CD8-positive, alpha-beta memory T cell (primary cell): ENCODE data around the gene SPOCK1. TPM values are rescaled to one million over a fixed set of nuclear protein-coding genes. Genes with fewer than 3 reads are reported as not detected.

Experiments used
- CTCF ChIA-PET: fragments of 350-600 bp; sonication (Branson Sonifier 250); formaldehyde crosslinking; loops from one replicate; lab custom pipeline; 2021; ENCODE audit warnings: antibody characterized with exemption; lab: Charles Lee
- POLR2A ChIA-PET: fragments of 350-600 bp; sonication (Branson Sonifier 250); formaldehyde crosslinking; loops from one replicate; lab custom pipeline; 2021; ENCODE audit warnings: antibody characterized with exemption; lab: Charles Lee
- DNase-seq, 5 donors: peaks; one replicate each; pipeline versions ENCODE4 v3.0.0 to v3.0.0-alpha.2; 2020 to 2022; ENCODE audit warnings: mixed read lengths in 1 of 5
- H3K27ac ChIP-seq: one replicate; pipeline ENCODE4 v1.7.0; 2013; ENCODE audit warnings: low read depth, mild to moderate bottlenecking, low read length, moderate library complexity
- H3K27me3 ChIP-seq: 2 replicates; pipeline ENCODE4 v1.7.0; 2013; ENCODE audit warnings: low read length, mild to moderate bottlenecking; ENCODE audit not compliant: insufficient read depth, poor library complexity, severe bottlenecking
- H3K36me3 ChIP-seq: 2 replicates; pipeline ENCODE4 v1.7.0; 2013; ENCODE audit warnings: mild to moderate bottlenecking, low read length, moderate library complexity; ENCODE audit not compliant: insufficient read depth
- H3K4me1 ChIP-seq: 2 replicates; pipeline ENCODE4 v1.7.0; 2013; ENCODE audit warnings: mild to moderate bottlenecking, low read length, moderate library complexity; ENCODE audit not compliant: insufficient read depth
- H3K4me3 ChIP-seq: 2 replicates; pipeline ENCODE4 v1.7.0; 2013; ENCODE audit warnings: mild to moderate bottlenecking, low read length
- H3K9me3 ChIP-seq: 2 replicates; pipeline ENCODE4 v1.7.0; 2013; ENCODE audit warnings: mild to moderate bottlenecking, low read length
- H3K27ac Mint-ChIP-seq, 8 donors: one replicate each; pipeline ENCODE4 v1.8.0; 2020 to 2021; ENCODE audit warnings: mixed read lengths in 8 of 8, mild to moderate bottlenecking in 6 of 8, inconsistent platforms in 3 of 8, moderate library complexity in 3 of 8
- H3K27me3 Mint-ChIP-seq, 2 donors: one replicate each; pipeline ENCODE4 v1.8.0; 2020 to 2021; ENCODE audit warnings: mixed read lengths in 2 of 2, mild to moderate bottlenecking in 1 of 2, moderate library complexity in 1 of 2
- H3K36me3 Mint-ChIP-seq, 3 donors: one replicate each; pipeline ENCODE4 v1.8.0; 2020 to 2021; ENCODE audit warnings: mixed read lengths in 3 of 3, inconsistent platforms in 1 of 3, mild to moderate bottlenecking in 1 of 3
- H3K4me1 Mint-ChIP-seq, 3 donors: one replicate each; pipeline ENCODE4 v1.8.0; 2020 to 2021; ENCODE audit warnings: mixed read lengths in 3 of 3, inconsistent platforms in 1 of 3, mild to moderate bottlenecking in 1 of 3
- H3K4me3 Mint-ChIP-seq, 7 donors: one replicate each; pipeline ENCODE4 v1.8.0; 2020 to 2021; ENCODE audit warnings: mixed read lengths in 7 of 7, mild to moderate bottlenecking in 6 of 7, moderate library complexity in 4 of 7, inconsistent platforms in 2 of 7
- H3K9me3 Mint-ChIP-seq, 5 donors: one replicate each; pipeline ENCODE4 v1.8.0; 2020 to 2022; ENCODE audit warnings: mixed read lengths in 5 of 5, mild to moderate bottlenecking in 3 of 5, moderate library complexity in 2 of 5, inconsistent platforms in 1 of 5
- polyA plus RNA-seq: library from polyadenylated mRNA; unstranded; fragments of 300-500 nt; fragmentation: Illumina TruSeq; gene quantifications from one replicate; pipeline ENCODE4 v1.2.3, GENCODE V29; 2021
- total RNA-seq, 2 experiments: library from RNA; stranded (reverse); gene quantifications; one replicate each; pipeline ENCODE4 v1.2.3, GENCODE V29; 2021

SPOCK1 gene
- total and polyA plus RNA-seq, 3 experiments from 2014 or later: not detected

DNA sequence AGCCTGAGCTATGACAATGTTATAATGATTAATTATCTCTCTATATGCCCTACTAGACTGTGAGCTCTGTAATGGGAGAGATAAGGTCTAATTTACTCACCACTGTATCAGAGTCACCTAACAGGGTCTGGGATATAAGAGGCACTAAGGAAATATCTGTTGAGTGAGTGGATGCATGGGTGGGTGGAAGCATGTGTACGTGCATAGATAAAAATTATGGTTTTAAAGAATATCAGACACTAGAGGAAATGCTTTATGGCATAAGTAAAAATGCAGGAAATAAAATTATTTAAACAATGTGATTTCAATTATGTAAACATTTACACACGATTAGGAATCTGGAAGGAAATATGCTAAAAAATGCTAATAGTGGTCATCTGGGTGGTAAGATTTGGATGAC is 137.8 kb downstream of the SPOCK1 start:
- Mint-ChIP-seq H3K9me3 (no peaks in the 10 kb centered on the region), H3K36me3 (no peaks in the 10 kb centered on the region), H3K4me1 (no peaks in the 10 kb centered on the region), H3K27me3 (peaks cover 11% of the 10 kb centered on the region in 2 donors), H3K4me3 (no peak overlapping the region), H3K27ac (no peak overlapping the region)
- H3K4me1 ChIP-seq: no peaks in the 10 kb centered on the region
- ChIA-PET CTCF (no interaction called here), POLR2A (no interaction called here)
- H3K4me3 ChIP-seq: no peak overlapping the region
- no peaks in the 10 kb centered on the region for H3K36me3 ChIP-seq
- no peak overlapping the region for H3K27ac ChIP-seq
- H3K9me3 ChIP-seq: no peaks in the 10 kb centered on the region
- H3K27me3 ChIP-seq: no peaks in the 10 kb centered on the region
- DNase-seq: no peak

DNA sequence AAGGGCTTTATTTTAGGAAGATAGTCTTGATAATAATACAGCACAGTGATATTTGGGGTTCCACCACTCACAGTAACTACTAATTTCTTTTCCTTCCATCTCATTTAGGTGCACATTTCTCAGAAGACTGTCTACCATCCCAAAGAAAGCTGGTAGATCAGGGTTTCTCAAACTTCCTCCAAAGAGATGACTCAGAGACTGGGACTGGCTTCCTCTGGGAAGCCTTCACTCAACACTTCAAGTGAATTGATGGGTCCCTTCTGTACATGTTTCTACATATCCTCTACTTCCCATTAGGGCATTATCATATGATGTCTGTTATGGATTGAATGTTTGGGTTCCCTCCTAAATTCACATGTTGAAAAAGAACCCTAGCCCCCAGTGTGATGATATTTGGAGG is 138.5 kb downstream of the SPOCK1 start:
- no peaks in the 10 kb centered on the region for H3K36me3 ChIP-seq
- Mint-ChIP-seq H3K27ac (no peak overlapping the region), H3K9me3 (no peaks in the 10 kb centered on the region), H3K27me3 (peaks cover 9 to 18% of the 10 kb centered on the region in 2 donors), H3K4me3 (no peak overlapping the region), H3K36me3 (no peaks in the 10 kb centered on the region), H3K4me1 (no peaks in the 10 kb centered on the region)
- H3K4me1 ChIP-seq: no peaks in the 10 kb centered on the region
- DNase-seq: no peak
- no peaks in the 10 kb centered on the region for H3K27me3 ChIP-seq
- ChIA-PET CTCF (no interaction called here), POLR2A (no interaction called here)
- H3K27ac ChIP-seq: no peak overlapping the region
- H3K4me3 ChIP-seq: no peak overlapping the region
- no peaks in the 10 kb centered on the region for H3K9me3 ChIP-seq

DNA sequence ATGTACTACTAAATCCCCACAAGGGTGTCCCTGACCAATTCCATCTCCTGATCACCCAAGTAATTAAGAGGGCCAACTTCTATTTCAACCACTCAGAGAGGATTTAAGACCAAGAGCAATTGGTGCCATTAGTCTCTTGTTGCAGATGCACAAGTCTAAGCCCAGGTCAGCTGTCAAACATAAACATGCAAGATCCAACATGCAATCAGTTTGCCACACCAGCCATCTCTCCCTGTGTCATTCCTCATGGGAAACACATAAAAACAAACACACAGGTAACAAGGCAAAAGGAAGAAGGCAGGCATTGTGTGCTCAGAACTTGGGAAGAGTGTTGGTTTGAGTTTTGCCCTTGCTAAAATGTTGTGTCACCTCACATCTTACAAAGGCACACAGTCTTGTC is 139.2 kb downstream of the SPOCK1 start:
- Mint-ChIP-seq H3K27me3 (peaks cover 9 to 20% of the 10 kb centered on the region in 2 donors), H3K27ac (no peak overlapping the region), H3K9me3 (no peaks in the 10 kb centered on the region), H3K36me3 (no peaks in the 10 kb centered on the region), H3K4me3 (no peak overlapping the region), H3K4me1 (no peaks in the 10 kb centered on the region)
- CTCF ChIA-PET: no interaction called here
- no peak overlapping the region for H3K4me3 ChIP-seq
- no peaks in the 10 kb centered on the region for H3K27me3 ChIP-seq
- H3K4me1 ChIP-seq: no peaks in the 10 kb centered on the region
- no peak for DNase-seq
- H3K9me3 ChIP-seq: no peaks in the 10 kb centered on the region
- H3K36me3 ChIP-seq: no peaks in the 10 kb centered on the region
- POLR2A ChIA-PET: no interaction called here
- no peak overlapping the region for H3K27ac ChIP-seq

DNA sequence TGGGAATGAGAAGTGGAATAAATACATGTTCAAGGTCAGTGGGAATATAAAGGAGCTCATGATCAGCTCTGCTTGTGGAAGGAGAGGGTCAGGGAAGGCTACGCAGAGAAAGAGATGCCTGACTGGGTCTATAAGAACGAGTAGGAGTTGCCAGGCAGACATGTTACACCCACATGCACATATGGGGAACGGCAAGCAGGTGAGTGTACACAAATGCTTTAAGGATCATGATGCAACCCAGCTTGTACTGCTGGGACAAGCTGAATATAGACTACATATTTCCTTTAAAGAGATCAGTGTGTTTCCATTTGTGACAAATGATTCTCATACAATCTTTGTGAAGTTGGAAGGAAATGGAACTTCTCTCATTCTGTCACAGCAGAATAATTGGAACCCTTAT is 141.7 kb downstream of the SPOCK1 start:
- Mint-ChIP-seq H3K27ac (no peak overlapping the region), H3K27me3 (peaks cover 7 to 15% of the 10 kb centered on the region in 2 donors), H3K4me1 (no peaks in the 10 kb centered on the region), H3K36me3 (no peaks in the 10 kb centered on the region), H3K4me3 (no peak overlapping the region), H3K9me3 (peaks cover 0 to 1% (median 0%) of the 10 kb centered on the region in 5 donors)
- H3K27me3 ChIP-seq: no peaks in the 10 kb centered on the region
- H3K27ac ChIP-seq: no peak overlapping the region
- no peaks in the 10 kb centered on the region for H3K36me3 ChIP-seq
- no peaks in the 10 kb centered on the region for H3K4me1 ChIP-seq
- no peak for DNase-seq
- no peaks in the 10 kb centered on the region for H3K9me3 ChIP-seq
- H3K4me3 ChIP-seq: no peak overlapping the region
- ChIA-PET CTCF (no interaction called here), POLR2A (no interaction called here)

DNA sequence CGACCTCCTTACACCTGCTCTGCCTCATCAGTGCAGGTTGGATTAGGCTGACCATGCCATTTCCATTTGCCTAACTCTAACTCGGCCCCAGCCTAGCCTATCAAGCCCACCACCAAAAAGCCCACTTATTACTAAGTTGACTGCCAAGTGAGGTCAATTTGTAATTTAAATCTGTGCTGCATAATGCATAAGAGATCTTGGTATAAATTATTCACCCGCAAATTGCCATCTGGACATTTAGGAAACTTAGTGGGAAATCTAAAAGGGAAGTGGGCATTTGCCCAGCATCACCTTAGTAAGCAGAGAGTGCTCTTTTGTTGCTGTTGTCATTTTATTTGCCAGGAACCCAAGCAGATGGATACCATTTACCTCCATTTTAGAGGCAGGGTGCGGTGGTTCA is 143.0 kb downstream of the SPOCK1 start:
- Histone ChIP-seq H3K27me3 (no peaks in the 10 kb centered on the region), H3K9me3 (no peaks in the 10 kb centered on the region), H3K27ac (no peak overlapping the region), H3K4me3 (no peak overlapping the region), H3K36me3 (no peaks in the 10 kb centered on the region), H3K4me1 (no peaks in the 10 kb centered on the region)
- no peak for DNase-seq
- peaks cover 0 to 1% (median 0%) of the 10 kb centered on the region in 5 donors for H3K9me3 Mint-ChIP-seq
- H3K4me3 Mint-ChIP-seq: no peak overlapping the region
- H3K36me3 Mint-ChIP-seq: no peaks in the 10 kb centered on the region
- POLR2A ChIA-PET: no interaction called here
- H3K27ac Mint-ChIP-seq: no peak overlapping the region
- CTCF ChIA-PET: no interaction called here
- no peaks in the 10 kb centered on the region for H3K4me1 Mint-ChIP-seq
- peaks cover 4 to 14% of the 10 kb centered on the region in 2 donors for H3K27me3 Mint-ChIP-seq

DNA sequence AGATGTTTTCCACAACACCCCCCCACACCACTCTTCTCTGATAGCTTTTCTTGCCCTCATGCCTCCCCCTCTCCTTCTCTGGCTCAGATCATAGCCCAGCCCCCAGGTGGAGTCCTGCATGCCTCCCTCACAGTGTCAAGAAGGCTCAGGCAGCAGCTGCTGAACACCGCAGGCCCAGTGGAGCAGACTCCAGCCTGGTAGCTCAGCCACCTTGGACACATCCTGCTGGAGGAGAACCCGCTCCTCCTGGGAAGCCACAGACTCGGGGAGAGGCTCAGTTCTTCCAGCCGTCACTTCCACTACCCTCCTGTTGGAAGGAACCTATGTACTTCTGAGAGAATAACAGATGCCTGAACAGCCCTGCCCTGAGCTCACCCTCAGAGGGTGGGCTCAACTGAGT is 143.4 kb downstream of the SPOCK1 start:
- H3K27ac ChIP-seq: no peak overlapping the region
- H3K36me3 Mint-ChIP-seq: no peaks in the 10 kb centered on the region
- H3K27ac Mint-ChIP-seq: no peak overlapping the region
- no peak overlapping the region for H3K4me3 Mint-ChIP-seq
- H3K4me3 ChIP-seq: no peak overlapping the region
- CTCF ChIA-PET: no interaction called here
- no peaks in the 10 kb centered on the region for H3K4me1 Mint-ChIP-seq
- H3K27me3 Mint-ChIP-seq: peaks cover 4 to 14% of the 10 kb centered on the region in 2 donors
- no peaks in the 10 kb centered on the region for H3K4me1 ChIP-seq
- peaks cover 0 to 1% (median 0%) of the 10 kb centered on the region in 5 donors for H3K9me3 Mint-ChIP-seq
- DNase-seq: no peak
- POLR2A ChIA-PET: no interaction called here
- H3K27me3 ChIP-seq: no peaks in the 10 kb centered on the region
- no peaks in the 10 kb centered on the region for H3K9me3 ChIP-seq
- no peaks in the 10 kb centered on the region for H3K36me3 ChIP-seq

DNA sequence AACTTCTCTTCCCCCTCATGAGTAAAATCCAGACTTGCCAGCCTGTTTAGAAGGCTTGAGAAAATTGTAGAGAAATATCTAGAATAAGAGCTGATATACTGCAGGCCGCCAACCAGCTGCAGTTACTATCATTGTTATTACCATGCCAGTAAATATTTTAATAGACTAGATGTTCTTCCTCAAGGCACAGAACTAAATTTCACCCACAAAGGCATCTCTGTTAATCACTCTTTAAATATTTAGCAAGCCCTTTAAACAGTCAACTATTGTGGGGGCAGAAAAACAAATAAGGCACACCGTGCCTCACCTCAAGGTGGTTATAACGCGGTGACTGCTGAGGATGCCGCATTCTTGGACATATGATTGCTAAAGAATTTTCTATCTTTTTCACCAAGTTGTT is 147.0 kb downstream of the SPOCK1 start:
- no peak overlapping the region for H3K4me3 ChIP-seq
- peaks cover 0 to 2% (median 0%) of the 10 kb centered on the region in 5 donors for H3K9me3 Mint-ChIP-seq
- no peak overlapping the region for H3K4me3 Mint-ChIP-seq
- H3K36me3 ChIP-seq: no peaks in the 10 kb centered on the region
- CTCF ChIA-PET: no interaction called here
- POLR2A ChIA-PET: no interaction called here
- no peaks in the 10 kb centered on the region for H3K4me1 Mint-ChIP-seq
- no peak overlapping the region for H3K27ac ChIP-seq
- H3K36me3 Mint-ChIP-seq: no peaks in the 10 kb centered on the region
- no peaks in the 10 kb centered on the region for H3K9me3 ChIP-seq
- H3K4me1 ChIP-seq: no peaks in the 10 kb centered on the region
- no peak overlapping the region for H3K27ac Mint-ChIP-seq
- no peaks in the 10 kb centered on the region for H3K27me3 ChIP-seq
- H3K27me3 Mint-ChIP-seq: peaks cover under 1 to 14% of the 10 kb centered on the region in 2 donors
- DNase-seq: no peak

DNA sequence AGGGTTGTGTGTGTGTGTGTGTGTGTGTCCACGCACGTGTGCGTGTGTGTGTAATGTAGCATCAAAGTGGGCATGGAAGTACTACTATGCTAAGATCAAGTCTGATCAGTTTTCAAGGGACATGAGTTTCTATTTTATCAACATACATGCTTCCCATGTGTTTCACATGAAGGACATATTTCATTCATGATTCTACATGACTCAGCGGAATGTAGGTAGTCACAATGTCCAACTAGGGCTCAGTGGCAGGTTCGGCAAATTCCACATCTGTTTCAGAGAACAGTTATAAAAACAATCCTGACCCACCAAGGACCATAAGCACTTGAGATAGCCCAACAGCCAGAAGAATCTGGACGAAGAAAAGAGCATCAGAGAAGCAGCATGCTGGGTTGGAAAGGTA is 148.3 kb downstream of the SPOCK1 start:
- no peak for DNase-seq
- ChIA-PET CTCF (no interaction called here), POLR2A (no interaction called here)
- Mint-ChIP-seq H3K4me3 (no peak overlapping the region), H3K36me3 (no peaks in the 10 kb centered on the region), H3K27ac (no peak overlapping the region), H3K27me3 (peaks cover 0 to 8% of the 10 kb centered on the region in 2 donors), H3K4me1 (no peaks in the 10 kb centered on the region), H3K9me3 (peaks cover 0 to 5% (median 0%) of the 10 kb centered on the region in 5 donors)
- no peak overlapping the region for H3K4me3 ChIP-seq
- no peak overlapping the region for H3K27ac ChIP-seq
- no peaks in the 10 kb centered on the region for H3K9me3 ChIP-seq
- H3K36me3 ChIP-seq: no peaks in the 10 kb centered on the region
- no peaks in the 10 kb centered on the region for H3K4me1 ChIP-seq
- no peaks in the 10 kb centered on the region for H3K27me3 ChIP-seq

DNA sequence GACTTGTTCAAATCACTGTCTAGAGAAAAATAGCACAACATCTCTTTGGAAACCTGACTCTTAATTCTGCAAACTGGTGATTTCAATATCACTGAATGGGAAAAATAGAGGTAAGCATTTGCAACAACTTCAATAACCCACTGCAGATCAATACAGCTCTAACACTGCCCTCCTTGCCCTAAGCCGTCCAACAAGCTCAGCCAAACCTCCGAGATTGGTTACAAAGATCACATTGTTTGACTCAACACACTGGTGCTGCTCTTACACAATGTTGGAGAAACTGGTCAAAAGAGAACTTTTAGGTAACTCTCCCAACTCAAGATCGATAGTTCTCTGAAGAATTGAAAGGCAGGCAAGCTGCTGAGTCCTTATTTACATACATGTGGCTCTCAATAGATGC is 150.4 kb downstream of the SPOCK1 start:
- Histone ChIP-seq H3K36me3 (no peaks in the 10 kb centered on the region), H3K9me3 (no peaks in the 10 kb centered on the region), H3K4me1 (no peaks in the 10 kb centered on the region), H3K4me3 (no peak overlapping the region), H3K27me3 (no peaks in the 10 kb centered on the region), H3K27ac (no peak overlapping the region)
- H3K9me3 Mint-ChIP-seq: peaks cover 0 to 3% (median 0%) of the 10 kb centered on the region in 5 donors
- no peak overlapping the region for H3K4me3 Mint-ChIP-seq
- ChIA-PET CTCF (no interaction called here), POLR2A (no interaction called here)
- no peak for DNase-seq
- H3K36me3 Mint-ChIP-seq: no peaks in the 10 kb centered on the region
- H3K27ac Mint-ChIP-seq: no peak overlapping the region
- no peaks in the 10 kb centered on the region for H3K4me1 Mint-ChIP-seq
- H3K27me3 Mint-ChIP-seq: no peaks in the 10 kb centered on the region
